ENCODE data around the gene CTSW.

CTSW gene

DNA sequence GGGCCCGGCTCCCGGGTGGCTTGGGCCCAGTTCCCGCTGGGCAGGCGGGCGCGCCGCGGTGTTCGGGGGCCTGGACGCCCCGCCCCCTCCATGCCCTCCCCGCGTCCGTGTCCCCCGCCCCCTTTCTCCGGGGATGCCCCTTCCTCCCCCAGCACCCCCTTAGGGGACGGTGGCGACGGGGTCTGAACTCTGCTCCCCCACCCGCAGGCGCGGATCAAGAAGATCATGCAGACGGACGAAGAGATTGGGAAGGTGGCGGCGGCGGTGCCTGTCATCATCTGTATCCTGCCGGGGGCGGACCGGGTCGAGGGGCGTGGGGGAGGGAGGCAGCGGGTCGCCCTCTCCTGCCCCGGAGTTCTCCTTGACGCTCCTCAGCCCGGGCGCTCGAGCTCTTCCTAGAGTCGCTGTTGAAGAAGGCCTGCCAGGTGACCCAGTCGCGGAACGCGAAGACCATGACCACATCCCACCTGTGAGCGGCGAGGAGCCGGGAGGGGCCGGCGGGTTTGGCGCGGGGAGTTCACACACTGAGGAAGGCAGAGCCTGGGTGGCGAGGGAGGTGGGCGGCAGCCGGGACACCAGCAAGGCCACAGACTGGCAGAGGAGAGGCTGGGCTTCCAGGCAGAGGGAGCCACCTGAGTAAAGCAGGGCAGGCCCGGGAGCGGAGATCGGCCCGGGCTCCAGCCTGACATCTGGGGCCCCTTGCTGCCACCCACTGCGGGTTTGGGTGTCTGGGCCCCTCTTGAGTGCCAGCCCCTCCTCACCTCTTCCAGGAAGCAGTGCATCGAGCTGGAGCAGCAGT, 40.1 kb downstream of the CTSW start:
- Histone ChIP-seq H3K27ac (no peak overlapping the region), H3K36me3 (ENCODE audit: insufficient read depth, low read length) (no peaks in the 10 kb centered on the region; the same call in 1 of the 2 replicates), H3K4me3 (peak overlapping the region; percentile 92), H3K9me3 (ENCODE audit: low read depth, low read length) (no peaks in the 10 kb centered on the region), H3K9ac (ENCODE audit: insufficient read length) (peak overlapping the region; percentile 72)
- no peak for DNase-seq (ENCODE audit: low read depth, low spot score)
- TF ChIP-seq EZH2 (IDR thresholded peaks at IDR 0.05) (no peak), POLR2AphosphoS5 (IDR thresholded peaks at IDR 0.05; ENCODE audit: borderline replicate concordance, low read depth, low read length) (no peak), FOXP2 (optimal IDR thresholded peaks at IDR 0.05; ENCODE audit: control extremely low read depth, extremely low read length, insufficient read depth) (no peak)

DNA sequence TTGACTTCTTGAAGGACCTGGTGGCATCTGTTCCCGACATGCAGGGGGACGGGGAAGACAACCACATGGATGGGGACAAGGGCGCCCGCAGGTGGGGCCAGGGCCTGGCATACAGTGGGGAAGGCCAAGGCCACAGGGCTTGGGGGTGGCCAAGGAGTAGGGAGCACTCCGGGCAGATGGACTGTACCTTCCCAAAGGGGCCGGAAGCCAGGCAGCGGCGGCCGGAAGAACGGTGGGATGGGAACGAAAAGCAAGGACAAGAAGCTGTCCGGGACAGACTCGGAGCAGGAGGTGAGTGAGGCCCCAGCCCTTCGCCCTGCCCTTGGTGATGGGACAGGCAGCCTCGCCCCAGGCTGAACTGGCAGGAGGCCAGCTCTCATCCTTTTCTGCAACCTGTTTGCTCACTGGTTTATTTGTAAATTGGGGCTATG, 40.8 kb downstream of the CTSW start:
- TF ChIP-seq FOXP2 (optimal IDR thresholded peaks at IDR 0.05; ENCODE audit: control extremely low read depth, extremely low read length, insufficient read depth) (no peak), POLR2AphosphoS5 (IDR thresholded peaks at IDR 0.05; ENCODE audit: borderline replicate concordance, low read depth, low read length) (no peak), EZH2 (IDR thresholded peaks at IDR 0.05) (no peak)
- Histone ChIP-seq H3K9me3 (ENCODE audit: low read depth, low read length) (no peaks in the 10 kb centered on the region), H3K9ac (ENCODE audit: insufficient read length) (peak overlapping the region; percentile 72), H3K36me3 (ENCODE audit: insufficient read depth, low read length) (no peaks in the 10 kb centered on the region; the same call in 1 of the 2 replicates), H3K4me3 (peak overlapping the region; percentile 92), H3K27ac (no peak overlapping the region)
- DNase-seq (ENCODE audit: low read depth, low spot score) = no peak

DNA sequence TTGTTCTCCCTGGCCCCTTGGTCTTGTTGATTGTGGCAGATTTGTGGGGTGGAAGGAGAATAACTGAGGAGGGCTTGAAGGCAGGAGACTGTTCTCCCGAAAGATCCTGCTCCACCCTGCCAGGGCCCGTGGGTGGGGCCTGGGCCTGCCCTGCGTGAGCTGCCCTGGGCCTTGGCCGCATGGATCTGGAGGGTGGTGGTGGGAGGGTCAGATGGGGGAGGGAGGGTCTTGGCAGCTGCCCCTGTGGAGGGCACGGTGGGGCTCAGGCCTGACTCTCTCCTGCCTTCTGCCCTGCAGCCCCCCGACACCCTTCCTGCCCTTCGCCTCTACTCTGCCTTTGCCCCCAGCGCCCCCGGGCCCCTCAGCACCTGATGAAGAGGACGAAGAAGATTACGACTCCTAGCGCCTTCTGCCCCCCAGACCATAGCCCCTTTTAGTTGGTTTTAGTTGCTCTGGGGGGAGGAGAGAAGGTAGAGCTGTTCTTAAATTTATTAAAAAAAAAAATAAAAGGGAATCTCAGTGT, 41.5 kb downstream of the CTSW start:
- no peaks in the 10 kb centered on the region; the same call in 1 of the 2 replicates for H3K36me3 ChIP-seq (ENCODE audit: insufficient read depth, low read length)
- TF ChIP-seq EZH2 (IDR thresholded peaks at IDR 0.05) = no peak
- no peak for TF ChIP-seq POLR2AphosphoS5 (IDR thresholded peaks at IDR 0.05; ENCODE audit: borderline replicate concordance, low read depth, low read length)
- TF ChIP-seq FOXP2 (optimal IDR thresholded peaks at IDR 0.05; ENCODE audit: control extremely low read depth, extremely low read length, insufficient read depth) = no peak
- H3K4me3 ChIP-seq = no peak overlapping the region
- H3K9me3 ChIP-seq (ENCODE audit: low read depth, low read length) = no peaks in the 10 kb centered on the region
- no peak overlapping the region for H3K9ac ChIP-seq (ENCODE audit: insufficient read length)
- H3K27ac ChIP-seq = no peak overlapping the region
- DNase-seq (ENCODE audit: low read depth, low spot score) = no peak

DNA sequence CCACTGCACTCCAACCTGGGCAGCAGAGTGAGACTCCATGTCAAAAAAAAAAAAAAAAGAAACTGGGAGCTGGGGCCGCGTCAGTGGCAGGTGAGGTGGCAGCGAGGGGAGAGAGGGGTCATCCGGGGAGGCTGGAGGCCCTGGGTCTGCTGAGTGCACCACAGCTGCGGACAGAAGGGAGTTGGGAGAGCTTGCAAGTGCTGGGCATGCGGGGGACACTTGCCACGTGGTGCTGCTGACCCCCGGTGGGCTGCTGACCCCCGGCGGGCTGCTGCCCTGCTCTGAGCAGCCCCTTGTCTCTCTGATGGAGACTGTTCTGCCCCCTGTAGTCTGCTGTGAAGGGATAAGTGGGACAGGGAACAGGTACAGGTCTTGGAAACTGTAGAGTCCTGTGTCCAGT, 42.2 kb downstream of the CTSW start:
- no peaks in the 10 kb centered on the region; the same call in 1 of the 2 replicates for H3K36me3 ChIP-seq (ENCODE audit: insufficient read depth, low read length)
- H3K9ac ChIP-seq (ENCODE audit: insufficient read length) = no peak overlapping the region
- no peak for DNase-seq (ENCODE audit: low read depth, low spot score)
- no peak overlapping the region for H3K27ac ChIP-seq
- TF ChIP-seq FOXP2 (optimal IDR thresholded peaks at IDR 0.05; ENCODE audit: control extremely low read depth, extremely low read length, insufficient read depth) = no peak
- no peak for TF ChIP-seq EZH2 (IDR thresholded peaks at IDR 0.05)
- no peak for TF ChIP-seq POLR2AphosphoS5 (IDR thresholded peaks at IDR 0.05; ENCODE audit: borderline replicate concordance, low read depth, low read length)
- H3K9me3 ChIP-seq (ENCODE audit: low read depth, low read length) = no peaks in the 10 kb centered on the region
- H3K4me3 ChIP-seq = no peak overlapping the region

DNA sequence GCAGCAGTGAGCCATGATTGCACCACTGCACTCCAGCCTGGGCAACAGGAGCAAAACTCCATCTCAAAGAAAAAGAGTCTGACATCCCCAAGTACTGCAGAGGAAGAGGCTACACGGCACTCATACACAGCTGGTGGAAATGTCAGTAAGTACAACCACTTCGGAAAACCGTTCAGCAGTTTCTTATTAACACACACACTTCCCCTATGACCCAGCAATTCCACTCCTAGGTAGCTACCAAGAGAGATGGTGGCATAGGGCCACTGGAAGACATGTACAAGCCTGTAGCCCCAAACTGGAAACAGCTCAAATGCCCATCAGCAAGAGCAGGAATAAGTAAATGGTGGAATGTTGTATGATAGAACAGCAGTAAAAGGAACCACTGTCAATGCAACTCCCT, 42.9 kb downstream of the CTSW start:
- Histone ChIP-seq H3K27ac (no peak overlapping the region), H3K36me3 (ENCODE audit: insufficient read depth, low read length) (no peaks in the 10 kb centered on the region; the same call in 1 of the 2 replicates), H3K4me3 (no peak overlapping the region), H3K9me3 (ENCODE audit: low read depth, low read length) (no peaks in the 10 kb centered on the region), H3K9ac (ENCODE audit: insufficient read length) (no peak overlapping the region)
- TF ChIP-seq EZH2 (IDR thresholded peaks at IDR 0.05) (no peak), FOXP2 (optimal IDR thresholded peaks at IDR 0.05; ENCODE audit: control extremely low read depth, extremely low read length, insufficient read depth) (no peak)
- no peak for DNase-seq (ENCODE audit: low read depth, low spot score)

DNA sequence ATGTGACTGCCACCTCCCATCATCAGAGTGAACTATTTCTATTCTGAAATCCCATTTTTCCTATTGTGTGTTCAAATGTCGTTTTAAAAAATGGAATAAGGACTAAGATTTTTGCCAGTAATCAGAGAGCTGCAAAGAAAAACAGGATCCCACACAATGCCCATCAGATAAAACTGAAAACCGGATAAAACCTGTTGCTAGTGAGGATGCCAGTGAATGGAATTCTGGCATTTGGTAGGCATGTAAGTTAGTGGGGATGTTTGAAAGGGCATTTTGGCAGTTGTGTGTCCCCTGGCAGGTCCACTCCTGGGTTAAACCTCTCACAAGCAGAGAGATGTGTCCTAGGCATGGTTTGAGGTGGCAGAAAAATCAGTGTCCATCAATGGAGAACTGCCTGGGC, 45.8 kb downstream of the CTSW start:
- no peak for DNase-seq (ENCODE audit: low read depth, low spot score)
- Histone ChIP-seq H3K9me3 (ENCODE audit: low read depth, low read length) (no peaks in the 10 kb centered on the region), H3K36me3 (ENCODE audit: insufficient read depth, low read length) (no peaks in the 10 kb centered on the region; the same call in 1 of the 2 replicates), H3K9ac (ENCODE audit: insufficient read length) (no peak overlapping the region), H3K27ac (no peak overlapping the region), H3K4me3 (no peak overlapping the region)
- no peak for TF ChIP-seq FOXP2 (optimal IDR thresholded peaks at IDR 0.05; ENCODE audit: control extremely low read depth, extremely low read length, insufficient read depth)
- TF ChIP-seq EZH2 (IDR thresholded peaks at IDR 0.05) = no peak
- no peak for TF ChIP-seq POLR2AphosphoS5 (IDR thresholded peaks at IDR 0.05; ENCODE audit: borderline replicate concordance, low read depth, low read length)

DNA sequence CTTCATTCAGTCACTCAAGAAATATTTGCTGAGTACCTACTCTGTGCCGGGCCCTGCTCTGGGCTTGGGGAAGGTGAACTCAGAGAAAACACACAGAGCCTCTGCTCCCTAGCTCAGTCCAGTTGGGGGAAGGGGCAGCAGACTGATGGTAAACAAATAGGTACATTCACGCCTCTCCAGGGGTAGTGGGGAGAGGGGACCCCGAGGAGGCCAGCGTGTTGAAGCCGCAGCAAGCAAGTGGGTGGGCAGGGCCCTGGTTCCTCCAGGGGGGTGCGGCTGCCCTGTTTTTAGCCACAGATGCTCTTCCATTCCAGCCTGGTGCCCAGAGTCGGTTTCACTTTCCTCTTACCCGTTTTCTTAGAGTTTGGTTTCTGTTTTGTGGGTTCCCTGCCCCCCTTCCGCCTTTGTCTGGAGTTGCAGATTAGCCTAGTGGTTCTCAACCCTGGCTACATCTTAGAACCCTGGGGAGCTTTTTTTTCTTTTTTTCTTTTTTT, 48.3 kb downstream of the CTSW start:
- Histone ChIP-seq H3K9me3 (ENCODE audit: low read depth, low read length) (no peaks in the 10 kb centered on the region), H3K36me3 (ENCODE audit: insufficient read depth, low read length) (no peaks in the 10 kb centered on the region), H3K9ac (ENCODE audit: insufficient read length) (no peak overlapping the region), H3K4me3 (no peak overlapping the region), H3K27ac (no peak overlapping the region)
- no peak for TF ChIP-seq POLR2AphosphoS5 (IDR thresholded peaks at IDR 0.05; ENCODE audit: borderline replicate concordance, low read depth, low read length)
- no peak for TF ChIP-seq EZH2 (IDR thresholded peaks at IDR 0.05)
- TF ChIP-seq FOXP2 (optimal IDR thresholded peaks at IDR 0.05; ENCODE audit: control extremely low read depth, extremely low read length, insufficient read depth) = no peak
- DNase-seq (ENCODE audit: low read depth, low spot score) = no peak

DNA sequence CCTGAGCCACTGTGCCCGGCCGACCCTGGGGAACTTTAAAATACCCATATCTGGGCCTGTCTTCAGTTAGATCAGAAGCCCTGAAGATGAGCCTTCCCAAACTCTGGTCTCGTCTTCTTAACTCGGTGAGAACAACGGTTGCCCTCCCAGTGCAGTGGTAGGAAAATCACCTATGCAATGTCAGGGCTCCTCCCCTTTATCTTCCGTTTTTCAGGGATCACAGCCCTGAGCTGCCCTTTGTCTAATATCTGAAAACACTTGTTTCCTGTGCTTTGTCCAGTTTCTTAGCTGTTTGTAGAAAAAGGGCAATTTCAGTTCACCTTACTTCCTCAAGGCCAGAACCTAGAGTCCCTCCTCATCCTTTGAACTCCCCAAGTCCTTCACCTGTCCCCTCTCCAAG, 49.0 kb downstream of the CTSW start:
- Histone ChIP-seq H3K27ac (no peak overlapping the region), H3K9ac (ENCODE audit: insufficient read length) (no peak overlapping the region), H3K4me3 (no peak overlapping the region), H3K9me3 (ENCODE audit: low read depth, low read length) (no peaks in the 10 kb centered on the region), H3K36me3 (ENCODE audit: insufficient read depth, low read length) (no peaks in the 10 kb centered on the region)
- DNase-seq (ENCODE audit: low read depth, low spot score) = no peak
- TF ChIP-seq EZH2 (IDR thresholded peaks at IDR 0.05) (no peak), FOXP2 (optimal IDR thresholded peaks at IDR 0.05; ENCODE audit: control extremely low read depth, extremely low read length, insufficient read depth) (no peak), POLR2AphosphoS5 (IDR thresholded peaks at IDR 0.05; ENCODE audit: borderline replicate concordance, low read depth, low read length) (no peak)
